Natural killer cell treated with Interleukin-12 subunit alpha and Interleukin-12 subunit beta and Interleukin-15 and Interleukin-18, amount 100 ng/mL, for 72 hours (primary cell): ENCODE measurements around the gene HEPACAM. TPM values are rescaled to one million over a fixed set of nuclear protein-coding genes. Genes with fewer than 3 reads are reported as not detected.

Experiments
- ATAC-seq, 2 donors: fragments of 150-1000 bp; cut with Tn5 transposase in 1 of 2; sonication (Bioruptor Pico), chemical (Tn5 transposase) in 1 of 2; 2 replicates each; pipeline ENCODE4 v1.10.0; 2021
- DNase-seq: peaks from one replicate; pipeline ENCODE4 v3.0.0; 2022; ENCODE audit warnings: low spot score
- H3K27ac Mint-ChIP-seq, 2 donors: 1 replicate in 1 of 2; 2 replicates in 1 of 2; pipeline ENCODE4 v1.8.0; 2022; ENCODE audit warnings: mixed read lengths in 2 of 2, mild to moderate bottlenecking in 1 of 2, moderate library complexity in 1 of 2
- H3K27me3 Mint-ChIP-seq, 2 donors: 1 replicate in 1 of 2; 2 replicates in 1 of 2; pipeline ENCODE4 v1.8.0; 2022; ENCODE audit warnings: mixed read lengths in 2 of 2
- H3K36me3 Mint-ChIP-seq: one replicate; pipeline ENCODE4 v1.8.0; 2022; ENCODE audit warnings: mixed read lengths
- H3K4me1 Mint-ChIP-seq, 2 donors: 1 replicate in 1 of 2; 2 replicates in 1 of 2; pipeline ENCODE4 v1.8.0; 2022; ENCODE audit warnings: low read depth in 2 of 2, mixed read lengths in 2 of 2, mild to moderate bottlenecking in 1 of 2
- H3K4me3 Mint-ChIP-seq: one replicate; pipeline ENCODE4 v1.8.0; 2022; ENCODE audit warnings: mixed read lengths
- H3K9me3 Mint-ChIP-seq: 2 replicates; pipeline ENCODE4 v1.8.0; 2022; ENCODE audit warnings: mixed read lengths
- total RNA-seq, 2 donors: library from RNA; stranded (reverse); gene quantifications; one replicate each; pipeline ENCODE4 v1.2.3, GENCODE V29; 2022

The HEPACAM gene
- total RNA-seq, 2 donors from 2014 or later = not detected

DNA sequence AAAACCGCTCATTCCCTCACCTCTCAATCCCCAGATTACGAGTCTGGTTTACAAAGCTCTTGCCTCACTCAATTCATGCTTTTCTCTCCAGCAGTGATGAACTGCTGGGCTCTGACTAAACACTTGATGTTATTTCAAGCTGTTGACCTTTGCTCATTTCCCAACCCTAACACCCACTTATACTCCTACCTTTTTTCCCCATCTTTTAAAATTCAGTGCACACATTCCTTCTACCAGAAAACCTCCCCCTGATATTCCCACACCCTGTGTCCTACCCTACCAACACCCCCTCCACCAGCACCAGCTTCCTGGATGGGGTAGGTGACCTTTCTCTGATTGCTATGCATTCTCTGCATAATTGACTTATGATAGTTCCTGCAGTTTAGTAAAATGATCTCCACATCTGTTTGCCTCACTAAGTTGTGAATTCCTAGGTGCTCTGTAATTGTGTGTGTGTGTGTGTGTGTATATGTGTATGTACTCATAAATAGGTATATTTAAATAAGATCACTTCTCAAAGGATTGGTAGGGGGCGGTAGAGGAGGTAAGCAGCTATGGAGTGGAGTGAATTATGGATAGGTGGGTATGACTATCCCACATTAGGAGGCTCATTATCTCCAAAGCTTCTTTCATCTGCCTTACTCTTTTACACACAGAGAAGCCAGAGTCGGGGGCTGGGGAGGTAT is 842 bp downstream of the HEPACAM start:
- Mint-ChIP-seq H3K4me3 (no peak overlapping the region), H3K4me1 (no peaks in the 10 kb centered on the region), H3K36me3 (no peaks in the 10 kb centered on the region), H3K9me3 (no peaks in the 10 kb centered on the region), H3K27ac (no peak overlapping the region), H3K27me3 (peaks cover 5 to 8% of the 10 kb centered on the region in 2 donors)
- DNase-seq (no peak), ATAC-seq (no peak)

DNA sequence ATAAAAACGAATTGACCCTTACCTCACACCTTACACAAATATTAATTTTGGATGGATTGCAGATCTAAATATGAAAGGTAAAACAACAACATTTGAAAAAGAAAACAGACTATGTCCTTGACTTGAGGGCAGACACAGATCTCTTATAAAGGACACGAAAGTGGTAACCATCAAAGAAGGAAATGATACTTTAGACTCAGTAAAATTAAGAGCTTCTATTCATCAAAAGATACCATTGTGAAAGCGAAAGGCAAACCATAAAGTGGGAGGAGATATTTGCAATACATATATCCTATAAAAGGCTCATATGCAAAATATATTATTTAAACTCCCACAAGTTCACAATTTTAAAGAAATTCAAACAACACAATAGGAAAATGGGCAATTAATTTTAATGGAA is 5.0 kb downstream of the HEPACAM start:
- H3K9me3 Mint-ChIP-seq = no peaks in the 10 kb centered on the region
- H3K27ac Mint-ChIP-seq = no peak overlapping the region
- H3K27me3 Mint-ChIP-seq = peaks cover 0 to under 1% of the 10 kb centered on the region in 2 donors
- H3K4me3 Mint-ChIP-seq = no peak overlapping the region
- no peaks in the 10 kb centered on the region for H3K4me1 Mint-ChIP-seq
- DNase-seq = no peak
- no peaks in the 10 kb centered on the region for H3K36me3 Mint-ChIP-seq
- ATAC-seq = no peak

DNA sequence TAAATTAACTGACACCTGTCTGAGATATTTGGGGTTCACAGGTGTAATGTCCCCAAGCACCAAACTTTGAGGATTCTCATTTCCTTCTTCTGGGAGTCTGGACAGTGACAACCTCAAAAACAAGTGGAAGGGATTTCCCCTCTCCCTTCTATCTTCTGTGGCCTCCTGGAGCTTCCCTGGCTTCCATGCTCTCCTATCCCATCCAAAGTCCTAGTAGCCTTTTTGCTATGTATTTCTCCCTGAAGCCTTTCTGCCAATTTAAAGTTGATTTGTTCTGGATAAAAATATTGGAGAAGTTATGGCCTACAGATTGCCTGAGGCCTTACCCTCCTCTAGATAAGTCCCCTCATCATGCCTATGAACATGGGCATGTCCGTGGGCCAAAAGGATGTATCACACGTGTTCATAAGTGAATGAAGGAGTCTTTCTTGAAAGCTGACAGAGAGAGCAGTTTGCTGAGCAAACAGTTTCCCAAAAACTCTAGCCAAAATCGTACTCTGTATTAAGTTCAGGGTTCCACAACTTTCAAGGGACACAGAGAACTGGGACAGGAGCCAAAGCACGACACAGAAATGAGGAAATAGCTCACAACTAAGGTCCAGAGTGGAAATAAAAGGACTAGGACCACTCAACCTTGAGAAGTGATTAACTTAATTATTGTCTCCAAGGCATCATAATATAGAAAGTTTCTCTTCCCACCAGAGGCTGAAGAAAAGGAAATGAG is 6.7 kb downstream of the HEPACAM start:
- Mint-ChIP-seq H3K9me3 (peaks cover under 1% of the 10 kb centered on the region), H3K27me3 (no peaks in the 10 kb centered on the region), H3K4me1 (no peaks in the 10 kb centered on the region), H3K4me3 (no peak overlapping the region), H3K36me3 (no peaks in the 10 kb centered on the region), H3K27ac (no peak overlapping the region)
- DNase-seq (no peak), ATAC-seq (no peak)

DNA sequence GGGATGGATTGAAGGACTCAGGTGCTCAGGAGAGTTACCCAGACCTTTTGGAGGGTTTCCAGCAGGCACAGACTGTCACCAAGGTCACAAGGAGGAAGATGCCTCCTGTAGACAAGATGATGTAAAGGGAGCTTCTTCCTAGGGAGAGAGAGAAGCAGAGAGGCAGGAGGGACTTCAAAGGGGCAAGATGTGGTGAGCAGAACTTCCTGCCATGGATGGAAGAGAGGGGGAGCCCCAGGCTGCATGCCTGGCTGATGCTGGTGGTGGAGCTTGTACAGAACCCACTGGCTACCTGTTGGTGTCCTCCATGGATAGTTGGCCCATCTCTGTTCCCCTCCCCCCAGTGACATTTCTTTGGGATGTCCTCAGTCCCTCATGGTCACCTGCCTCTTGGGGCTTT is 12.6 kb downstream of the HEPACAM start:
- Mint-ChIP-seq H3K9me3 (peaks cover 2% of the 10 kb centered on the region), H3K27ac (no peak overlapping the region), H3K4me1 (peaks cover 0 to 10% of the 10 kb centered on the region in 2 donors), H3K27me3 (no peaks in the 10 kb centered on the region), H3K36me3 (no peaks in the 10 kb centered on the region), H3K4me3 (no peak overlapping the region)
- DNase-seq (no peak), ATAC-seq (no peak)

DNA sequence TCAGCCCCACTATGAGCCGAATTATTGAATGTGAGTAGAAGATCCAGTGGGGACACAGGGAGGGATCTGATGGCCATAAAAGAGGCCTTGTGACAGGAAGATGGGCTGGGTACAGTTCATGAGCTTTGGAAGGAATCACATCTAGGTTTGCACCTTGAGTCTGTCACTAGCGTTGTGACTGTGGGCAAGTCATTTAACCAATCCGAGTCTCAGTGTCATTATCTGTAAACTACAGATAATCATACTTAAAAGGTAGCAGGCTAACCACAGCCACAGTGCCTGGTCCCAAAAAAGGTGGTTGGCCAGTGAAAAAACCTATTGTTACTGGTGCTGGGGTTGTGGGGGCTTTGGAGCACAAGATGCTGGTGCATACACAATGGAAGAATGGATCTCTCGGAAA is 13.0 kb downstream of the HEPACAM start:
- ATAC-seq (no peak), DNase-seq (no peak)
- Mint-ChIP-seq H3K36me3 (no peaks in the 10 kb centered on the region), H3K4me1 (peaks cover 0 to 10% of the 10 kb centered on the region in 2 donors), H3K9me3 (peaks cover 2% of the 10 kb centered on the region), H3K27ac (no peak overlapping the region), H3K4me3 (no peak overlapping the region), H3K27me3 (no peaks in the 10 kb centered on the region)

DNA sequence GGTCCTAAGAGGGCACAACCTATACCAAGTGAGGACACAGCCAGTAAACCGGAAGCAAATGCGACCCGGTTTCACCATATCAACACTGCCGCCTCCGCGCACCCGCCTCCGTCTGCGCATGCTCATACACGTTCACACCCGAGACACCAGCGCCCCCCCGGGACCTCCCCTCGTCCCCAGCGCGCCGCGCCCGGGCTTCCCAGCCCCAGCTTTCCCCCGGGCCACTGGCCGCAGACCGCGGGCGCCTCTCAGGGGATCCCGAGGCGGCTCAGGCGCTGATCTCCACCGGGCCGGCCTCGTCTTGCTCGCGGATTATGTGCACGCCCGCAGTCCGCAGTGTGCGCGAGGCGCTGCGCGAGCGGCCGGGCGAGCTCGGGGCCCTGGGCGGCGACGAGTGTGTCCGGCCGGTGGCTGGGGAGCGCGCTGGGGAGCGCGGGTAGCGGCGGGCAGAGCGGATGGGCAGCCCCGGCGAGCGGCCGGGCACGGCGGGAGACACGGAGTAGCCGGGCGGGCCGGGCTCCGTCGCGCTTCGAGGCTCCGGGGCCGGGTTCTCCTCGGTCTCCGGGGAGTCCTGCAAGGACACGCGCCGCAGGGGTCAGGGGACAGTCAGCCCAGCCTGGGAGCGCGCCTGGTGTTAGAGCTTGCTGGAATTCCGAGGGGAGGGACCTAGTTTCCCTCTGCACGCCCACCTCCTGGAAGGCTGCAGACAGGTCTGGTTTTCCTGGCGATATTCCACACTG is 14.8 kb downstream of the HEPACAM start:
- H3K4me3 Mint-ChIP-seq = peak overlapping the region; percentile 31
- ATAC-seq (peak; percentile 86 to 94), DNase-seq (peak; percentile 96)
- H3K27me3 Mint-ChIP-seq = peaks cover 2 to 3% of the 10 kb centered on the region in 2 donors
- no peaks in the 10 kb centered on the region for H3K36me3 Mint-ChIP-seq
- H3K4me1 Mint-ChIP-seq = peaks cover 0 to 10% of the 10 kb centered on the region in 2 donors
- peak overlapping the region in 1 of 2 donors; percentile 18 for H3K27ac Mint-ChIP-seq
- peaks cover 2% of the 10 kb centered on the region for H3K9me3 Mint-ChIP-seq

DNA sequence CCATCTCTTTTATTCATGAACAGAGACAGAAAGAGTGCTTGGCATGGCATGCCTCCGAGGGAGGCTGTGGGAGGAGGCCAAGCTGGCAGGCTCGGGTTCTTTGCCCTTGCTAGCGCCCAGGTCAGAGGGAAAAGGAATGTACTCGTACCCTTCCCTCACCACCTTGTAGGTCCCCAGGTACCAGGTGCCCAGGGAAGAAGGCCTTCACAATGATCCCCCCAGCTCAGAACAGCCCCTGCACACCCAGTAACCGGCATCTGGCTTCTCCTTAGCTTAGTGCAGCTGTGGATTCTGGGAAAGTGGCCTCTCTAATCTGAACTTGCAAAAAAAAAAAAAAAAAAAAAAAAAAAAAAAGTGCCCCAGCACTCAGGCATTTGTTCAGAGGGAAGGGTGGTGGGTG is 15.5 kb downstream of the HEPACAM start:
- Mint-ChIP-seq H3K4me1 (peaks cover 0 to 10% of the 10 kb centered on the region in 2 donors), H3K27ac (peak overlapping the region in 1 of 2 donors; percentile 18), H3K27me3 (peaks cover 4 to 9% of the 10 kb centered on the region in 2 donors), H3K4me3 (no peak overlapping the region), H3K9me3 (peaks cover 2% of the 10 kb centered on the region), H3K36me3 (no peaks in the 10 kb centered on the region)
- no peak for ATAC-seq
- no peak for DNase-seq

DNA sequence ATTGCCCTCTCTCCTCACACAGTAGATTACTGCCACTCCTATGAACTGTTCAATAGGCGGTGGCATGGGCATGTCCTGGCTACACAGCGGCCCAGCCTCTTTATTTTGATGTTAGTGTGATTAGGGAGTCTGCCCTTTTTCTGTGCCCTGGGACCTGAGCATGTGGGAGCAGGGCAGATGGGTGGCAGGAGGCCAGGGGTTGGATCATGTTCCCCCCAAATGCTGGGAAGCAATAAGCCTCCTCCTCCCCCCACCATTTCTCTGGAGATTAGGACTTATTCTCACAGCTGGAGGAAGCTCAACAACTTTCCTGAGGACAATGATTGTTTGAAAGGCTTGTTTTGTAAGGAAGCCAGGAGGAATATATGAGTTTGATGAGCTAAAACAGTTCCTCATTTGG is 15.9 kb downstream of the HEPACAM start:
- Mint-ChIP-seq H3K36me3 (no peaks in the 10 kb centered on the region), H3K27me3 (peaks cover 4 to 14% of the 10 kb centered on the region in 2 donors), H3K27ac (no peak overlapping the region), H3K4me1 (peaks cover 0 to 10% of the 10 kb centered on the region in 2 donors), H3K9me3 (peaks cover 2% of the 10 kb centered on the region), H3K4me3 (no peak overlapping the region)
- DNase-seq (no peak), ATAC-seq (no peak)

DNA sequence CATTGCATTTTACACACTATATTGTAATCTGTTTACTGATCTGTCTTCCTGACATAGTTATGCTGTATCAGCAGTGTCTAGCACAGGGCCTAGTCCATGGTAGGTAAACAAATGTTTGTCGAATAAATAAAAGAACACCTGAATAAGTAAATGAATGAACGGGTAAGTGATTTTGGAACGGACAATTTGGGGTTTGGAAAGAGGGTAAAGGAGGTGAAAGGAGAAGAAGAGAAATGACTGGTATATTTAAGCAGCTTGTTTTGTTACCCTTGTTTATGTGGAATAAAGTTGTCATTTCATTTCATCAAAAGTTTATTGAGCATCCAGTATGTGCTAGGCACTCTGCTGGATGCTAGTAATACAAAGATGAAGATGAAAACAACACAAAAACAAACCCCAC is 16.9 kb downstream of the HEPACAM start, which contains the start of gene HEPN1:
Gene HEPN1, plus strand, starts transcription at position 301 of the 400 bp plus-strand sequence.
- peaks cover 4 to 20% of the 10 kb centered on the region in 2 donors for H3K27me3 Mint-ChIP-seq
- no peak within 1 kb of the TSS for H3K4me3 Mint-ChIP-seq
- H3K27ac Mint-ChIP-seq = no peak within 1 kb of the TSS

DNA sequence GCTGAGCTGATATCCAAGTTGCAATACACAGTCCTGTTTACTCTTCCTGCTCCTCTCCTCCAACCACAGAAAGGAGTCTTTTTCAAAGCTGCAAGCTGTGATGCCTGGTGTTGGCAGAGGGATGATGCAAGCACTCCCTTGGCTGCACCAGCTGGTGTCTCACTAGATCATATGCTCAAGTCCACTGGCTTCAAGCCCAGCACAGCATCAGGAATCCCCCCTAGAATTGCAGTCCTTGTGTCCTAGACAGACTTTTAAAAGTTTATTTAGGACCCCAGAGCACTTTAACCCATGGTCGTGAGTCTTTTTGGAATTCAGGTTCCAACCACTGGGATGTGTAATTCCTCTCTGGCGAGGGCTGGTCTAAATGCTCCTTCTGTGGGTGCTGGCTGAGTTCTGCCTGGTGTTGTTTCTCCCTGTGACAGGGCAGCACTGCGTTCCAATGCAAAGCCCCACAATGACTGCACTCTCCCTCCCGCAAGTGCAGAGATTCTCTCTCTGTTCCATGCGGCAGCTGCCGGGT is 18.7 kb downstream of the HEPACAM start:
- no peak for DNase-seq

More for the DNA sequence above, 16.9 kb downstream of the HEPACAM start, which contains the start of gene HEPN1:
- H3K9me3 Mint-ChIP-seq = peaks cover under 1% of the 10 kb centered on the region
- DNase-seq (no peak), ATAC-seq (no peak)
- no peaks in the 10 kb centered on the region for H3K36me3 Mint-ChIP-seq
- peaks cover 0 to 10% of the 10 kb centered on the region in 2 donors for H3K4me1 Mint-ChIP-seq

DNA sequence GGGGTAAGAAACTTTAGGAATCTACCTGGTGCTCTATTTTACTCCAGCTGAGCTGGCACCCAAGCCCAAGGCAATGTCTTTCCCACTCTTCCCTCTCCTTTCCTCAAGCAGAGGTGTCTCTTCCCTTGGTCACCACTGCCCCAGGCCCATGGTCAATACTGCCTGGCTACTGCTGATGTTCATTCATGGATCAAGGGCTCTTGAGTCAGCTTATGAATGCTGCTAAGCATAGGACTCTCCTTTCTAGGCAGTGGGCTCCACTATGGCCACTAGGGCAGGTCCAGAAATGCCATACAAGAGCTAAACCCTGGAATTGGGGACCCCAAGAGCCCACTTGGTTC is 19.5 kb downstream of the HEPACAM start:
- Mint-ChIP-seq H3K27ac (no peak overlapping the region), H3K4me3 (no peak overlapping the region)

More for the DNA sequence above, 18.7 kb downstream of the HEPACAM start:
- Mint-ChIP-seq H3K27me3 (peaks cover 4 to 22% of the 10 kb centered on the region in 2 donors), H3K36me3 (no peaks in the 10 kb centered on the region), H3K9me3 (no peaks in the 10 kb centered on the region), H3K27ac (no peak overlapping the region), H3K4me3 (no peak overlapping the region), H3K4me1 (peaks cover 0 to 3% of the 10 kb centered on the region in 2 donors)
- ATAC-seq = no peak

DNA sequence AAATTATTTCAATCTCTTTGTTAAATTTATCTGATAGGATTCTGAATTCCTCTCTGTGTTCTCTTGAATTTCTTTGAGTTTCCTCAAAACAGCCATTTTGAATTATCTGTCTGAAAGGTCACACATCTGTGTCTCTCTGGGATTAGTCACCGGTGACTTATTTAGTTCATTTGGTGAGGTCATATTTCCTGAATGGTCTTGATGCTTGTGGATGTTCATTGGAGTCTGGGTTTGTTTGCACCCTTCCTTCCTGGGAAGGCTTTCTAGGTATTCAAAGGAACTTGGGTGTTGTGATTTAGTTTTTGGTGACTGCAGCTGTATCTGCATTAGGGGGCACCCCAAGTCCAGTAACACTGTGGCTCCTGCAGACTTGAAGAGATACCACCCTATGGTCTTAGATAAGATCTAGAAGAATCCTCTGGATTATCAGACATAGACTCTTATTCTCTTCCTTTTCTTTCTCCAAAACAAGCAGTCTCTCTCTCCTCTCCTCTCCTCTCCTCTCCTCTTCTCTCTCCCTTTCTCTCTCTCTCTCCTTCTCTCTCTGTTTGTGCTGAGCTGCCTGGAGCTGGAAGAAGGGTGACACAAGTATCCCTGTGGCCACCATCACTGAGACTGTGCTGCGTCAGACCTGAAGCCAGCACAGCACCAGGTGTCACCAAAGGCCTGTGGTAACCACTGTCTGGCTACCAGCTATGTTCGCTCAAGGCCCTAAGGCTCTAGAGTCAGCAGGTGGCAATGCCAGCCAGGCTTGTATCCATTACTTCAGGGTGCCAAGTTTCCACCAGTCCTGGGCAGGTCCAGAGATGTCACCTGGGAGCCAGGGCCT is 20.1 kb downstream of the HEPACAM start:
- no peak for DNase-seq
- no peak overlapping the region for H3K4me3 Mint-ChIP-seq
- no peak for ATAC-seq
- H3K36me3 Mint-ChIP-seq = peaks cover 4% of the 10 kb centered on the region
- H3K27me3 Mint-ChIP-seq = peaks cover 6 to 22% of the 10 kb centered on the region in 2 donors
- H3K4me1 Mint-ChIP-seq = peaks cover 0 to 3% of the 10 kb centered on the region in 2 donors
- H3K9me3 Mint-ChIP-seq = no peaks in the 10 kb centered on the region
- no peak overlapping the region for H3K27ac Mint-ChIP-seq

More for the DNA sequence above, 19.5 kb downstream of the HEPACAM start:
- peaks cover 4% of the 10 kb centered on the region for H3K36me3 Mint-ChIP-seq
- H3K9me3 Mint-ChIP-seq = no peaks in the 10 kb centered on the region
- peaks cover 6 to 22% of the 10 kb centered on the region in 2 donors for H3K27me3 Mint-ChIP-seq
- ATAC-seq (no peak), DNase-seq (no peak)
- H3K4me1 Mint-ChIP-seq = peaks cover 0 to 3% of the 10 kb centered on the region in 2 donors

DNA sequence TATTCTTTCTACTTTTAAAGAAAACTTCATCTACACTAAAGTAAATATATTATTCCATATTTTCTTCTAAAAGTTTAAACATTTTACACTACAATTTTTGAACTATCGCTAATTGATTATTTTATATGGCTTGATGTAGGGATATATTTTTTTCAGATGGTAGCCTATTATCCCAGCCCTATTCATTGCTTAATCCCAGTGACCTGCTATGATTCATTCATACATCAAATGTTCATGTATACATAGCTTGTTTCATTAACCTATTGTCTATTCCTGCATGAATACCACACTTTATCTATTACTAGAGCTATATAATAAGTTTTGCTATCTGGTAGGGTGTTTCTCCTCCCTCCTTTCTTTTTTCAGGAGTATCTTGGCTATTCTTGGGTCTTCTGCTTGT is 33.2 kb downstream of the HEPACAM start:
- no peaks in the 10 kb centered on the region for H3K36me3 Mint-ChIP-seq
- H3K4me1 Mint-ChIP-seq = no peaks in the 10 kb centered on the region
- H3K9me3 Mint-ChIP-seq = no peaks in the 10 kb centered on the region
- DNase-seq (no peak), ATAC-seq (no peak)
- peaks cover 35 to 43% of the 10 kb centered on the region in 2 donors for H3K27me3 Mint-ChIP-seq
- H3K27ac Mint-ChIP-seq = no peak overlapping the region
- H3K4me3 Mint-ChIP-seq = no peak overlapping the region
